GM12878 (cell line): Measurements from ENCODE around the gene C10orf143. TPM values are rescaled to one million over a fixed set of nuclear protein-coding genes. Genes with fewer than 3 reads are reported as not detected.

ENCODE experiments used
- ATAC-seq: fragments of 200-7000 bp; cut with Tn5 transposase; 3 replicates; pipeline ENCODE4 v1.9.1; 2020; ENCODE audit warnings: mild to moderate bottlenecking, moderate library complexity
- BruUV-seq: library from RNA; stranded (reverse); fragments of 400-500 nt; replicated peaks from 2 replicates; lab custom pipeline; 2021; lab: Mats Ljungman, UMichigan
- CTCF ChIA-PET: fragments of 300-600 bp; sonication (Branson Sonifier 250); formaldehyde crosslinking; extraction: SDS; loops from one replicate; lab custom pipeline; 2021; ENCODE audit warnings: inconsistent platforms; lab: Yijun Ruan, JAX
- POLR2A ChIA-PET: fragments of 350-600 bp; formaldehyde crosslinking; extraction: SDS; loops from one replicate; lab custom pipeline; 2021; ENCODE audit warnings: inconsistent platforms; lab: Charles Lee
- RAD21 ChIA-PET: fragments of 300-600 bp; sonication (Branson Sonifier 250); formaldehyde crosslinking; loops from one replicate; lab custom pipeline; 2023; ENCODE audit warnings: antibody characterized with exemption; ENCODE audit not compliant: unreplicated experiment; lab: Charles Lee
- SMC1A ChIA-PET: fragments of 300-600 bp; sonication (Branson Sonifier 250); formaldehyde crosslinking; loops from one replicate; lab custom pipeline; 2023; ENCODE audit not compliant: unreplicated experiment, uncharacterized antibody; lab: Charles Lee
- DNase-seq: peaks from one replicate; pipeline ENCODE4 v3.0.0-alpha.2; 2011; ENCODE audit warnings: low read depth, low spot score
- FAIRE-seq: peaks from 3 replicates; lab custom pipeline; 2011; peaks lifted over from hg19 to GRCh38; lab: Jason Lieb, UNC
- H2AFZ ChIP-seq: 2 replicates; pipeline ENCODE4 v1.6.0; 2011; ENCODE audit warnings: low read depth, low read length, control low read depth; ENCODE audit not compliant: control insufficient read depth
- H3K27ac ChIP-seq: 2 replicates; pipeline ENCODE4 v1.5.1; 2011; ENCODE audit warnings: control low read depth; ENCODE audit not compliant: control insufficient read depth, insufficient read depth
- H3K27me3 ChIP-seq, 2 experiments: replicated peaks in 1 of 2; 2 replicates each; pipeline versions ENCODE4 v1.6.0 to v1.6.1; 2011; ENCODE audit warnings: low read length in 1 of 2; ENCODE audit not compliant: control insufficient read depth in 2 of 2, insufficient read depth in 2 of 2
- H3K36me3 ChIP-seq, 2 experiments: 2 replicates each; pipeline ENCODE4 v1.5.1; 2011; ENCODE audit warnings: low read length in 1 of 2; ENCODE audit not compliant: control insufficient read depth in 2 of 2, insufficient read depth in 2 of 2
- H3K4me1 ChIP-seq: 2 replicates; pipeline ENCODE4 v1.6.1; 2011; ENCODE audit warnings: mild to moderate bottlenecking, low read length, moderate library complexity, mixed read lengths; ENCODE audit not compliant: control insufficient read depth, insufficient read depth
- H3K4me2 ChIP-seq: 2 replicates; pipeline ENCODE4 v1.6.0; 2011; ENCODE audit warnings: control low read depth; ENCODE audit not compliant: control insufficient read depth, insufficient read depth
- H3K4me3 ChIP-seq: fragments of 200-600 bp; sonication (generic); 2 replicates; pipeline ENCODE4 v1.5.1; 2016
- H3K79me2 ChIP-seq: 2 replicates; pipeline ENCODE4 v1.6.0; 2011; ENCODE audit warnings: low read length; ENCODE audit not compliant: control insufficient read depth, insufficient read depth
- H3K9ac ChIP-seq: 2 replicates; pipeline ENCODE4 v1.8.0; 2011; ENCODE audit warnings: low read length, control low read depth, mixed read lengths; ENCODE audit not compliant: control insufficient read depth, insufficient read depth
- H3K9me3 ChIP-seq: replicated peaks from 3 replicates; pipeline ENCODE4 v1.5.1; 2011; ENCODE audit warnings: mild to moderate bottlenecking, low read length; ENCODE audit not compliant: control insufficient read depth, insufficient read depth
- H4K20me1 ChIP-seq: 2 replicates; pipeline ENCODE4 v1.6.0; 2011; ENCODE audit not compliant: control insufficient read depth, insufficient read depth
- CHD2 ChIP-seq: IDR thresholded peaks from 2 replicates; pipeline ENCODE4 v1.6.1; 2011; ENCODE audit warnings: low read depth, low read length, improper control_type of control experiment, borderline replicate concordance
- MEF2B ChIP-seq: fragments of 450-650 bp; IDR thresholded peaks from 2 replicates; pipeline ENCODE4 v1.6.1; 2018; ENCODE audit warnings: mild to moderate bottlenecking, moderate library complexity; ENCODE audit not compliant: partially characterized antibody, poor library complexity, severe bottlenecking
- NRF1 ChIP-seq: conservative IDR thresholded peaks from 2 replicates; pipeline ENCODE4 v1.6.1; 2011; ENCODE audit warnings: mild to moderate bottlenecking, low read depth, low read length, improper control_type of control experiment
- RELA ChIP-seq: fragments of 450-650 bp; IDR thresholded peaks from 2 replicates; pipeline ENCODE4 v1.8.0; 2014; ENCODE audit warnings: borderline replicate concordance; ENCODE audit not compliant: partially characterized antibody
- RFX5 ChIP-seq: IDR thresholded peaks from 2 replicates; pipeline ENCODE4 v1.6.1; 2011; ENCODE audit warnings: low read depth, low read length, improper control_type of control experiment
- SIX5 ChIP-seq: IDR thresholded peaks from 2 replicates; pipeline ENCODE4 v1.6.1; 2011; ENCODE audit warnings: mild to moderate bottlenecking, low read depth, low read length, moderate library complexity; ENCODE audit not compliant: severe bottlenecking
- SMARCA5 ChIP-seq: fragments of 450-650 bp; IDR thresholded peaks from 2 replicates; pipeline ENCODE4 v1.6.1; 2017; ENCODE audit warnings: mild to moderate bottlenecking
- WGBS: methylation state at CpG from one replicate; pipeline ENCODE4 v1.1.6; 2016; ENCODE audit warnings: low lambda C conversion rate; ENCODE audit not compliant: insufficient replicate concordance, insufficient coverage; ENCODE audit errors: missing lambda C conversion rate; 5-methylcytosine and 5-hydroxymethylcytosine counted together
- in situ Hi-C: fragments of 300-500 bp; cut with MboI; formaldehyde crosslinking; loops from 9 replicates; pipeline ENCODE4 v1.14.3; 2018; ENCODE audit warnings: mixed read lengths
- intact Hi-C: fragments of 100-400 bp; cut with micrococcal nuclease; formaldehyde crosslinking; loops from one replicate; pipeline ENCODE4 v1.14.2; 2022; ENCODE audit not compliant: unreplicated experiment
- polyA plus RNA-seq, 11 experiments: library from polyadenylated mRNA; depleted of rRNA in 4 of 11; unstranded in 6 of 11; stranded (reverse) in 5 of 11; fragments of >200 nt; fragmentation: Nextera tagmentation in 4 of 11; fragmentation: Illumina TruSeq in 1 of 11; extraction: Ambion mirVana in 4 of 11; extraction: Trizol in 1 of 11; gene quantifications; 1 replicate in 1 of 11; 2 replicates in 10 of 11; pipeline versions ENCODE4 v1.2.1 to v1.2.3, GENCODE V29; 2011 to 2016; ENCODE audit warnings: inconsistent platforms in 2 of 11, missing spikeins in 2 of 11, low read depth in 1 of 11
- total RNA-seq, 4 experiments: library from RNA; depleted of rRNA in 3 of 4; stranded (reverse); fragments of >200 nt in 3 of 4; fragmentation: Illumina TruSeq in 1 of 4; extraction: Trizol in 1 of 4; gene quantifications; 2 replicates each; pipeline versions ENCODE4 v1.2.1 to v1.2.3, GENCODE V29; 2013 to 2021
- TF ChIP-seq, protein P1 (sequence below): IDR thresholded peaks from 2 replicates; pipeline ENCODE4 v1.6.1; 2012; ENCODE audit warnings: low read depth, low read length, improper control_type of control experiment

The C10orf143 gene
- total and polyA plus RNA-seq, 10 of the 15 experiments (the other 5 are each of a cell fraction or from before 2014, with no cell fraction given): 0.64 to 7.9 (median 2.6) TPM

- Histone ChIP-seq H3K4me1 (no peaks in the 10 kb centered on the region), H3K4me2 (no peak overlapping the region), H3K27me3 (no peaks in the 10 kb centered on the region), H3K9me3 (no peaks in the 10 kb centered on the region), H3K36me3 (no peaks in the 10 kb centered on the region), H3K27ac (no peak overlapping the region), H4K20me1 (no peaks in the 10 kb centered on the region), H3K9ac (no peak overlapping the region), H3K4me3 (no peak overlapping the region), H3K79me2 (no peaks in the 10 kb centered on the region), H2AFZ (no peak overlapping the region)
- WGBS: 37% methylated on average over 26 of the region's 28 CpGs
- no TSS peak for BruUV-seq
- ChIA-PET CTCF (no interaction called here), RAD21 (no interaction called here), SMC1A (no interaction called here), POLR2A (no interaction called here)
- ATAC-seq (no peak), FAIRE-seq (no peak), DNase-seq (no peak)
- intact Hi-C loops: no loop called here
- in situ Hi-C loops: no loop called here
- TF ChIP-seq SMARCA5 (no peak), CHD2 (no peak), NRF1 (no peak), SIX5 (no peak), MEF2B (no peak), RFX5 (no peak), RELA (no peak)
- TF ChIP-seq, protein P1, sequence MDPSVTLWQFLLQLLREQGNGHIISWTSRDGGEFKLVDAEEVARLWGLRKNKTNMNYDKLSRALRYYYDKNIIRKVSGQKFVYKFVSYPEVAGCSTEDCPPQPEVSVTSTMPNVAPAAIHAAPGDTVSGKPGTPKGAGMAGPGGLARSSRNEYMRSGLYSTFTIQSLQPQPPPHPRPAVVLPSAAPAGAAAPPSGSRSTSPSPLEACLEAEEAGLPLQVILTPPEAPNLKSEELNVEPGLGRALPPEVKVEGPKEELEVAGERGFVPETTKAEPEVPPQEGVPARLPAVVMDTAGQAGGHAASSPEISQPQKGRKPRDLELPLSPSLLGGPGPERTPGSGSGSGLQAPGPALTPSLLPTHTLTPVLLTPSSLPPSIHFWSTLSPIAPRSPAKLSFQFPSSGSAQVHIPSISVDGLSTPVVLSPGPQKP: no peak
Observed at GRCh38 chr10:130022511-130023299, 87.9 kb downstream of the C10orf143 start.
